ENCODE data around the gene BRWD1. TPM values are rescaled to one million over a fixed set of nuclear protein-coding genes. Genes with fewer than 3 reads are reported as not detected.

The BRWD1 gene
- total RNA-seq, 1 donor = 71.3 TPM

DNA sequence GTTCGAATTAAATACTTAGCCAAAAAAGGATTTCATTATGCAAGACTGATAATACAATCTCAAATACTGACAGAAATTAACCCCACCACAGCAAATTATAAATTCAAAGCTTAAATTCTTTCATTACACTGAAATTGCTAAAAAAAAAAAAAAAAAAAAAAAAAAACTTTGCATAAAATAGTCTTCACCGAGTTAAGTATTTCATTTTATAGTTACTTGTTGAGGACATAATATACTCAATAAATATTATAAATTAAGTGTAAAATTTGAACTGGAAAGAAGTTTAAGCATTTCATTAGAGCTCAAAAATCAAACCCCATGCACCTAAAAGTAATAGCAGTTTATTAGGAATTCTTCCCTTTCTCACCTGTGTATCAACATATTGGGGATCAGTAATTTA lies 128.3 kb downstream of the BRWD1 start:
- no peak overlapping the region for H2AFZ ChIP-seq (ENCODE audit: low read length)
- H3K36me3 ChIP-seq (ENCODE audit: insufficient read depth, low read length) = peaks cover 4% of the 10 kb centered on the region
- H3K9me3 ChIP-seq (ENCODE audit: low read depth, low read length) = no peaks in the 10 kb centered on the region
- H3K4me2 ChIP-seq (ENCODE audit: insufficient read depth, low read length) = no peak overlapping the region
- no peak for DNase-seq (ENCODE audit: insufficient read length, low spot score, missing footprints)
- no peaks in the 10 kb centered on the region for H3K27me3 ChIP-seq (ENCODE audit: insufficient read depth, low read length)
- peaks cover 30% of the 10 kb centered on the region for H3K79me2 ChIP-seq (ENCODE audit: insufficient read depth, low read length)
- TF ChIP-seq, protein P1, sequence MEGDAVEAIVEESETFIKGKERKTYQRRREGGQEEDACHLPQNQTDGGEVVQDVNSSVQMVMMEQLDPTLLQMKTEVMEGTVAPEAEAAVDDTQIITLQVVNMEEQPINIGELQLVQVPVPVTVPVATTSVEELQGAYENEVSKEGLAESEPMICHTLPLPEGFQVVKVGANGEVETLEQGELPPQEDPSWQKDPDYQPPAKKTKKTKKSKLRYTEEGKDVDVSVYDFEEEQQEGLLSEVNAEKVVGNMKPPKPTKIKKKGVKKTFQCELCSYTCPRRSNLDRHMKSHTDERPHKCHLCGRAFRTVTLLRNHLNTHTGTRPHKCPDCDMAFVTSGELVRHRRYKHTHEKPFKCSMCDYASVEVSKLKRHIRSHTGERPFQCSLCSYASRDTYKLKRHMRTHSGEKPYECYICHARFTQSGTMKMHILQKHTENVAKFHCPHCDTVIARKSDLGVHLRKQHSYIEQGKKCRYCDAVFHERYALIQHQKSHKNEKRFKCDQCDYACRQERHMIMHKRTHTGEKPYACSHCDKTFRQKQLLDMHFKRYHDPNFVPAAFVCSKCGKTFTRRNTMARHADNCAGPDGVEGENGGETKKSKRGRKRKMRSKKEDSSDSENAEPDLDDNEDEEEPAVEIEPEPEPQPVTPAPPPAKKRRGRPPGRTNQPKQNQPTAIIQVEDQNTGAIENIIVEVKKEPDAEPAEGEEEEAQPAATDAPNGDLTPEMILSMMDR (IDR thresholded peaks at IDR 0.05; ENCODE audit: extremely low read depth, low read depth, low read length) = no peak
- H3K4me1 ChIP-seq (ENCODE audit: insufficient read depth, low read length) = peaks cover 42% of the 10 kb centered on the region
- no peak overlapping the region for H3K27ac ChIP-seq (ENCODE audit: low read depth, low read length)
- peaks cover 4% of the 10 kb centered on the region for H4K20me1 ChIP-seq (ENCODE audit: insufficient read depth, low read length)
- H3K4me3 ChIP-seq (ENCODE audit: insufficient read depth, low read length) = no peak overlapping the region

DNA sequence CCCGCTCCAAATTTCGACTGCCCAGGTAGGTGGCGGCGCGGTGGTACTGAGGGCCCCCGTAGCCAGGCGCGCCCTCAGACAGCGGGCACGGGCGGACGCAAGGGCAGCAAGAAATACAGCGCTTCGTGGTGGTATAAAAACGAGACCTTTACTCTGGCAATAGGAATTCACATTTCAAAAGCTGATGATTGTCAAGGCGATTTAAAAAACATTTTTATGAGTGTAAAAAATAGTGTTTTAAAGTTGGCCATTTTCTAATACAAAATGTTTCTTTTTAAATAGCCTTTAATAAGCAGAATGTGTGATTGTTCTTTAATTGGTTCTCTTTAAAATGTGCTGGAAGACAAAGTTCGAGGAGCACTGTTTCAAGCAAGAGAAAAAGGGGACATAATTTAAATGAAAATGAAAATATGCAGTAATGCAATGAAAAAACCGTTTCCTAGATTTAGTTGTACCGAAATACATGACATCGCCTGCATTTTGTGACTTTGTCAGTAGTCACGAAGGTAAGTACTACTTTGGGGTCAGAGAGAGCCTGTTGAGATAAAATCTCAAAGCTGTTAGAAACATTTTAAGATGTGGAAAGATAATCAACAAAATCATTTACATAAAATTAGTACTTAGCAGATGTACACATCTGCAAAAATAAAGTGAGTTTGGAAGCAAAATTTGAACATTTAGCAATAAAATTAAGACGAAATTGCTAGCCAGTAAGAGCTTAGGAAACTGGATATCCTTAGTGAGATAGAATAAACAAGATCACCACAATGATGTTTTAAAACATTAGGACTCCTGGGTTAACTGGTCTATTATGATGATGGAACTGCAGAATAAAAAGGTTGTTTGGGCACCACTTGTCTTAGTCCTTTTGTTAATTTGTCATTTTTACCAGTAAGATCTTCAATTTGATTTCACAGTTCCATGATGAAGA lies 129.1 kb downstream of the BRWD1 start:
- Histone ChIP-seq H2AFZ (ENCODE audit: low read length) (peak overlapping the region; percentile 56), H3K36me3 (ENCODE audit: insufficient read depth, low read length) (peaks cover 10% of the 10 kb centered on the region), H3K27ac (ENCODE audit: low read depth, low read length) (peak overlapping the region; percentile 90), H3K4me1 (ENCODE audit: insufficient read depth, low read length) (peaks cover 33% of the 10 kb centered on the region), H3K79me2 (ENCODE audit: insufficient read depth, low read length) (peaks cover 38% of the 10 kb centered on the region), H4K20me1 (ENCODE audit: insufficient read depth, low read length) (peaks cover 4% of the 10 kb centered on the region), H3K9me3 (ENCODE audit: low read depth, low read length) (no peaks in the 10 kb centered on the region), H3K4me3 (ENCODE audit: insufficient read depth, low read length) (peak overlapping the region; percentile 88), H3K4me2 (ENCODE audit: insufficient read depth, low read length) (peak overlapping the region; percentile 94), H3K27me3 (ENCODE audit: insufficient read depth, low read length) (no peaks in the 10 kb centered on the region)
- TF ChIP-seq, protein P1 (IDR thresholded peaks at IDR 0.05; ENCODE audit: extremely low read depth, low read depth, low read length) = no peak
- DNase-seq (ENCODE audit: insufficient read length, low spot score, missing footprints) = no peak

DNA sequence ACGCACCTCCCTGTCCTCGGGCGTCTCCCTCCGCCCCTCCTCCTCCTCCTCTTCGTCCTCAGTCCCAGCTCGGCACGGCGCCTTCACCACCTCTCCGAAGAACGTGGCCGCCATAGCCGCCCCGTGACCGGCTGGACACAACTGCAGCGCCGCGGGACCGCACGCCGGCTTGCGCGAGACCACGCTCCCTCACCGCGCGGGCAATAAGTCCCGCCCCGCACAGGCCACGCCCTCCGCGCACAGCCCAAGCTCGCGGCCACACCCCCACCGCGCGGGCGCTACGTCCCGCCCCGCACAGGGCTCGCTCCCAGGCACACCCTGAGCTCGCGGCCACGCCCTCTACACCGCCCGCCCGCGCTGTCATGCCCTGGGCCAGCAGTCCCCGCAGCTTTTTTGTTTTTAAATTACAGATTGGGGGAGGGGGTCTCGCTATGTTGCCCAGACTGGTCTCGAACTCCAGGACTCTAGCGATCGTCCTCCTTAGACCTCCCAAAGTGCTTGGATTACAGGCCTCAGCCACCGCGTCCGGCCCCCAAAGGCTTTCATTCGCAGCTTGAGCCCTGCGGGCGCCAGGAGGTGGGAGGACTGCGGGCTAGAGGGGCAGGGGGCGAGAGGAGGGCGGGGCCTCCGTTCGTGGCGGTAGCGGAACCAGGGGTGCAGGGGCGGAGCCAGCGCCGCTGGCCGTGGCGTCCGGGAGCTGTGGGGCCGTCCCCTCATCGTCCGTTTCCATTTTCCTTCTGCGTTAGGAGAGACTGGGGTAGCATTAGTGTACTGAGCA lies 130.0 kb downstream of the BRWD1 start, which contains the start of gene PSMG1:
Gene PSMG1 (minus strand): TSS at position 180 of the 778 bp plus-strand sequence. CDS start 66 bp downstream, at position 114.
- DNase-seq (ENCODE audit: insufficient read length, low spot score, missing footprints) = peak; percentile 95
- TF ChIP-seq, protein P1 (IDR thresholded peaks at IDR 0.05; ENCODE audit: extremely low read depth, low read depth, low read length) = no peak
- peaks cover 4% of the 10 kb centered on the region for H4K20me1 ChIP-seq (ENCODE audit: insufficient read depth, low read length)
- peak within 1 kb of the TSS; percentile 86 for H2AFZ ChIP-seq (ENCODE audit: low read length)
- H3K4me2 ChIP-seq (ENCODE audit: insufficient read depth, low read length) = peak within 1 kb of the TSS; percentile 94
- H3K27ac ChIP-seq (ENCODE audit: low read depth, low read length) = peak within 1 kb of the TSS; percentile 90
- H3K27me3 ChIP-seq (ENCODE audit: insufficient read depth, low read length) = no peaks in the 10 kb centered on the region
- peaks cover 19% of the 10 kb centered on the region for H3K36me3 ChIP-seq (ENCODE audit: insufficient read depth, low read length)
- peaks cover 25% of the 10 kb centered on the region for H3K4me1 ChIP-seq (ENCODE audit: insufficient read depth, low read length)
- H3K4me3 ChIP-seq (ENCODE audit: insufficient read depth, low read length) = peak within 1 kb of the TSS; percentile 88
- H3K79me2 ChIP-seq (ENCODE audit: insufficient read depth, low read length) = peaks cover 45% of the 10 kb centered on the region
- no peaks in the 10 kb centered on the region for H3K9me3 ChIP-seq (ENCODE audit: low read depth, low read length)
